ENCODE data around the gene BCCIP. TPM values are rescaled to one million over a fixed set of nuclear protein-coding genes. Genes with fewer than 3 reads are reported as not detected.

The BCCIP gene
- total and polyA plus RNA-seq, 12 donors, result 20.5 to 103 (median 38.8) TPM

GRCh38 chr10:125815764-125816163 is 7.6 kb upstream of the BCCIP start:
- peaks cover 9 to 15% of the 10 kb centered on the region in 2 donors for H3K4me1 ChIP-seq (replicated peaks in 1 of 2)
- TF ChIP-seq CTCF (IDR thresholded peaks at IDR 0.05), result no peak
- TF ChIP-seq POLR2A (IDR thresholded peaks at IDR 0.05), result no peak
- intact Hi-C loops (cut with DNase I), result no loop called here
- WGBS, 4 donors, result 0 to 89% (median 44%) methylated on average over 1 of the region's 1 CpG
- H3K36me3 ChIP-seq (replicated peaks in 1 of 2), result peaks cover 0 to 37% of the 10 kb centered on the region in 2 donors
- no peaks in the 10 kb centered on the region for H3K9me3 ChIP-seq (replicated peaks in 1 of 3)
- no peaks in the 10 kb centered on the region for H3K27me3 ChIP-seq
- H3K27ac ChIP-seq, result no peak overlapping the region
- DNase-seq, result no peak
- H3K4me3 ChIP-seq, result no peak overlapping the region

- Histone ChIP-seq H3K36me3 (replicated peaks in 1 of 2) (peaks cover 0 to 29% of the 10 kb centered on the region in 2 donors), H3K27ac (no peak overlapping the region), H3K9me3 (replicated peaks in 1 of 3) (no peaks in the 10 kb centered on the region), H3K4me1 (replicated peaks in 1 of 2) (peaks cover 9 to 19% of the 10 kb centered on the region in 2 donors), H3K27me3 (no peaks in the 10 kb centered on the region), H3K4me3 (no peak overlapping the region)
- 85 to 96% (median 91%) methylated on average over 4 of the region's 4 CpGs for WGBS, 4 donors
- intact Hi-C loops (cut with DNase I), result no loop called here
- no peak for DNase-seq
- TF ChIP-seq CTCF (IDR thresholded peaks at IDR 0.05), result no peak
- TF ChIP-seq POLR2A (IDR thresholded peaks at IDR 0.05), result no peak
These were observed 6.8 kb upstream of the BCCIP start for GRCh38 chr10:125816548-125816947.

GRCh38 chr10:125817337-125817946 is 5.9 kb upstream of the BCCIP start:
- no peak overlapping the region for H3K27ac ChIP-seq
- WGBS, 4 donors, result 90 to 92% (median 91%) methylated on average over 6 of the region's 6 CpGs
- DNase-seq, result no peak
- peaks cover 7 to 19% of the 10 kb centered on the region in 2 donors for H3K4me1 ChIP-seq (replicated peaks in 1 of 2)
- no peak overlapping the region for H3K4me3 ChIP-seq
- TF ChIP-seq POLR2A (IDR thresholded peaks at IDR 0.05) (no peak), CTCF (IDR thresholded peaks at IDR 0.05) (no peak)
- intact Hi-C loops (cut with DNase I), result no loop called here
- H3K9me3 ChIP-seq (replicated peaks in 1 of 3), result no peaks in the 10 kb centered on the region
- no peaks in the 10 kb centered on the region for H3K27me3 ChIP-seq
- H3K36me3 ChIP-seq (replicated peaks in 1 of 2), result peaks cover 0 to 29% of the 10 kb centered on the region in 2 donors

GRCh38 chr10:125820701-125821100 is 2.6 kb upstream of the BCCIP start:
- Histone ChIP-seq H3K4me3 (no peak overlapping the region), H3K4me1 (replicated peaks in 1 of 2) (peaks cover 23 to 34% of the 10 kb centered on the region in 2 donors), H3K27ac (no peak overlapping the region), H3K36me3 (replicated peaks in 1 of 2) (peaks cover 0 to 3% of the 10 kb centered on the region in 2 donors), H3K27me3 (no peaks in the 10 kb centered on the region), H3K9me3 (replicated peaks in 1 of 3) (no peaks in the 10 kb centered on the region)
- WGBS, 4 donors, result 63 to 73% (median 70%) methylated on average over 1 of the region's 1 CpG
- no peak for DNase-seq
- TF ChIP-seq CTCF (IDR thresholded peaks at IDR 0.05) (no peak), POLR2A (IDR thresholded peaks at IDR 0.05) (no peak)
- intact Hi-C loops (cut with DNase I), result no loop called here
